Calu3 (cell line): Measurements from ENCODE around the gene FAM50B. TPM values are rescaled to one million over a fixed set of nuclear protein-coding genes. Genes with fewer than 3 reads are reported as not detected.
A peak's percentile ranks its signal among the peaks of the same experiment; 100 is the strongest.

ENCODE experiments used
- BruUV-seq: library from RNA; stranded (reverse); fragments of 400-500 nt; replicated peaks from 2 replicates; lab custom pipeline; 2021; lab: Mats Ljungman, UMichigan
- CTCF ChIA-PET: fragments of 300-600 bp; sonication (Branson Sonifier 250); formaldehyde crosslinking; loops from one replicate; lab custom pipeline; 2022; ENCODE audit warnings: antibody characterized with exemption; lab: Charles Lee
- DNase-seq: peaks from one replicate; pipeline ENCODE4 v3.0.0; 2022
- H3K27ac Mint-ChIP-seq: one replicate; pipeline ENCODE4 v1.8.0; 2022; ENCODE audit warnings: mixed read lengths; ENCODE audit not compliant: unreplicated experiment
- H3K27me3 Mint-ChIP-seq: one replicate; pipeline ENCODE4 v1.8.0; 2022; ENCODE audit warnings: mixed read lengths; ENCODE audit not compliant: unreplicated experiment
- H3K36me3 Mint-ChIP-seq: one replicate; pipeline ENCODE4 v1.8.0; 2022; ENCODE audit warnings: mild to moderate bottlenecking, moderate library complexity, mixed read lengths; ENCODE audit not compliant: insufficient read depth, unreplicated experiment
- H3K4me1 Mint-ChIP-seq: one replicate; pipeline ENCODE4 v1.8.0; 2022; ENCODE audit warnings: mild to moderate bottlenecking, low read depth, mixed read lengths; ENCODE audit not compliant: unreplicated experiment
- H3K4me3 Mint-ChIP-seq: one replicate; pipeline ENCODE4 v1.8.0; 2022; ENCODE audit warnings: mild to moderate bottlenecking, low read depth, moderate library complexity, mixed read lengths; ENCODE audit not compliant: unreplicated experiment
- H3K9me3 Mint-ChIP-seq: one replicate; pipeline ENCODE4 v1.8.0; 2022; ENCODE audit warnings: low read depth, mixed read lengths; ENCODE audit not compliant: unreplicated experiment
- CTCF ChIP-seq: fragments of 200-600 bp; IDR thresholded peaks from one replicate; pipeline ENCODE4 v1.8.0; 2022; ENCODE audit warnings: antibody characterized with exemption; ENCODE audit not compliant: unreplicated experiment
- intact Hi-C: fragments of 100-400 bp; cut with micrococcal nuclease; formaldehyde crosslinking; loops from one replicate; pipeline ENCODE4 v1.10.0; 2022; ENCODE audit not compliant: unreplicated experiment
- total RNA-seq: library from RNA; stranded (reverse); gene quantifications from 2 replicates; pipeline ENCODE4 v1.2.3, GENCODE V29; 2022

Gene FAM50B
- total RNA-seq, 1 experiment from 2014 or later: 5.8 TPM

GRCh38 chr6:3869632-3870527, 20.7 kb downstream of the FAM50B start:
- no peak for TF ChIP-seq CTCF
- Mint-ChIP-seq H3K9me3 (peaks cover 2% of the 10 kb centered on the region), H3K4me3 (peak overlapping the region; percentile 48), H3K27me3 (no peaks in the 10 kb centered on the region), H3K4me1 (peaks cover 44% of the 10 kb centered on the region), H3K27ac (peak overlapping the region; percentile 90), H3K36me3 (peaks cover 8% of the 10 kb centered on the region)
- no TSS peak for BruUV-seq
- DNase-seq: peak; percentile 58
- intact Hi-C loops: no loop called here
- CTCF ChIA-PET: no interaction called here

GRCh38 chr6:3870528-3870925, 21.4 kb downstream of the FAM50B start:
- CTCF ChIA-PET: no interaction called here
- intact Hi-C loops: no loop called here
- DNase-seq: no peak
- TF ChIP-seq CTCF: no peak
- H3K27me3 Mint-ChIP-seq: no peaks in the 10 kb centered on the region
- H3K36me3 Mint-ChIP-seq: peaks cover 8% of the 10 kb centered on the region
- no TSS peak for BruUV-seq
- peak overlapping the region; percentile 90 for H3K27ac Mint-ChIP-seq
- H3K9me3 Mint-ChIP-seq: peaks cover 2% of the 10 kb centered on the region
- peak overlapping the region; percentile 48 for H3K4me3 Mint-ChIP-seq
- H3K4me1 Mint-ChIP-seq: peaks cover 44% of the 10 kb centered on the region

- H3K9me3 Mint-ChIP-seq: peaks cover 1% of the 10 kb centered on the region
- peaks cover 8% of the 10 kb centered on the region for H3K36me3 Mint-ChIP-seq
- intact Hi-C loops: no loop called here
- TF ChIP-seq CTCF: no peak
- no peaks in the 10 kb centered on the region for H3K27me3 Mint-ChIP-seq
- H3K4me1 Mint-ChIP-seq: peaks cover 44% of the 10 kb centered on the region
- BruUV-seq: no TSS peak
- no peak overlapping the region for H3K27ac Mint-ChIP-seq
- DNase-seq: no peak
- H3K4me3 Mint-ChIP-seq: no peak overlapping the region
- CTCF ChIA-PET: no interaction called here
These were observed 22.3 kb downstream of the FAM50B start for GRCh38 chr6:3871515-3871914.

GRCh38 chr6:3871939-3872338, 22.8 kb downstream of the FAM50B start:
- H3K36me3 Mint-ChIP-seq: peaks cover 8% of the 10 kb centered on the region
- no peak overlapping the region for H3K4me3 Mint-ChIP-seq
- CTCF ChIA-PET: no interaction called here
- no peaks in the 10 kb centered on the region for H3K27me3 Mint-ChIP-seq
- no peak for DNase-seq
- TF ChIP-seq CTCF: no peak
- no peaks in the 10 kb centered on the region for H3K9me3 Mint-ChIP-seq
- intact Hi-C loops: no loop called here
- BruUV-seq: no TSS peak
- no peak overlapping the region for H3K27ac Mint-ChIP-seq
- peaks cover 44% of the 10 kb centered on the region for H3K4me1 Mint-ChIP-seq
